HG03432 (cell line): Measurements from ENCODE around the gene KDSR.
A peak's percentile ranks its signal among the peaks of the same experiment; 100 is the strongest.

Source experiments
- ATAC-seq: cut with Tn5 transposase; IDR thresholded peaks from one replicate; pipeline ENCODE4 v1.9.1; 2021; ENCODE audit warnings: mild to moderate bottlenecking, moderate library complexity; ENCODE audit not compliant: unreplicated experiment

The KDSR gene

GRCh38 chr18:63284827-63285733 lies 81.9 kb downstream of the KDSR start:
- peak; percentile 94 for ATAC-seq

GRCh38 chr18:63284173-63284799 lies 82.7 kb downstream of the KDSR start:
- no peak for ATAC-seq

- no peak for ATAC-seq
Measured at GRCh38 chr18:63283305-63284094, 83.5 kb downstream of the KDSR start.

- no peak for ATAC-seq
Measured at GRCh38 chr18:63282793-63283192, 84.2 kb downstream of the KDSR start.
